HG03565 (cell line): ENCODE results near the gene CHST10.
"Not testable (repeated sequence)": the region's sequence is repeated elsewhere in the genome, so short reads cannot be mapped to it uniquely, and the experiment has no call there.

Source experiments
- ATAC-seq: cut with Tn5 transposase; IDR thresholded peaks from one replicate; pipeline ENCODE4 v1.9.1; 2021; ENCODE audit warnings: mild to moderate bottlenecking, moderate library complexity; ENCODE audit not compliant: unreplicated experiment

CHST10 gene, protein sequence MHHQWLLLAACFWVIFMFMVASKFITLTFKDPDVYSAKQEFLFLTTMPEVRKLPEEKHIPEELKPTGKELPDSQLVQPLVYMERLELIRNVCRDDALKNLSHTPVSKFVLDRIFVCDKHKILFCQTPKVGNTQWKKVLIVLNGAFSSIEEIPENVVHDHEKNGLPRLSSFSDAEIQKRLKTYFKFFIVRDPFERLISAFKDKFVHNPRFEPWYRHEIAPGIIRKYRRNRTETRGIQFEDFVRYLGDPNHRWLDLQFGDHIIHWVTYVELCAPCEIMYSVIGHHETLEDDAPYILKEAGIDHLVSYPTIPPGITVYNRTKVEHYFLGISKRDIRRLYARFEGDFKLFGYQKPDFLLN

DNA sequence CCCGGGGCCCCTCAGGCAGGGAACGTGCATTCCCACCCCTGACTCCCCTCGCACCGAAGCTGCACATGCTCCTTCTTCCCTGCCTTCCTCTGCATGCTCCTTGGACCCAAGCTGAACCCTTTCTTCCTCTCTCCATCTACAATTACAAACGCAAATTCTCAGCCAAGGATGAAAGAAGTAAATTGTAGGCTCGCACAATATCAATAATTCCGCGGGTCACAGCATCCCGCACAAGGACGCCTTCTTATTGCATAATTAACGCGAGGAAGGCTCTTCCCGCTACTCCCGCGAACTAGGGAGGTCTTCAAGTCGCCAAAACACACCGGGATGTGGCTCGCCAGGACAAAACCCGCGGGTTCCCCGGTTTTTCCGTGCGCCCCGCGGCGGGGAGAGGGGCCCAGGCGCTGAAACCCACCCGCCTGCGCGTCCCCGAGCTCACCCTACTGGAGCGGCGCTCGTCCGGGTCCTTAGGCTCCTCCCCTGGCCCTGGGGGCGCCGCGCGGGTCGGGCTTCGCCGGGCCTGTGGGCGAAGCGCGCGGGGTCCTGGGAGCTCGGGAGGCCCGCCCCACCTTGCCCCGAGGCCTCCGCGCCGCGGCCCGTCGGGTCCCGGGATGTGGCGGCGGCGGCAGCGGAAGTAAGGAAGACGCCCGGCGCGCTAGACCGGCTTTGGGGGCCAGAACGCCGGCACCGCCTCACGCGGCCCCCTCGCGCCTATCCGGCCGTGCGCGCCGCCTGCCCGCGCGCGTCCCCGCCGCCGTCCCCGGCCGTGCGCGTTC is at the start of gene CHST10:
Gene CHST10, minus strand, starts transcription at position 734 of the 776 bp plus-strand sequence. CDS start 10,993 bp downstream, outside the sequence.
- peak; percentile 66 for ATAC-seq

DNA sequence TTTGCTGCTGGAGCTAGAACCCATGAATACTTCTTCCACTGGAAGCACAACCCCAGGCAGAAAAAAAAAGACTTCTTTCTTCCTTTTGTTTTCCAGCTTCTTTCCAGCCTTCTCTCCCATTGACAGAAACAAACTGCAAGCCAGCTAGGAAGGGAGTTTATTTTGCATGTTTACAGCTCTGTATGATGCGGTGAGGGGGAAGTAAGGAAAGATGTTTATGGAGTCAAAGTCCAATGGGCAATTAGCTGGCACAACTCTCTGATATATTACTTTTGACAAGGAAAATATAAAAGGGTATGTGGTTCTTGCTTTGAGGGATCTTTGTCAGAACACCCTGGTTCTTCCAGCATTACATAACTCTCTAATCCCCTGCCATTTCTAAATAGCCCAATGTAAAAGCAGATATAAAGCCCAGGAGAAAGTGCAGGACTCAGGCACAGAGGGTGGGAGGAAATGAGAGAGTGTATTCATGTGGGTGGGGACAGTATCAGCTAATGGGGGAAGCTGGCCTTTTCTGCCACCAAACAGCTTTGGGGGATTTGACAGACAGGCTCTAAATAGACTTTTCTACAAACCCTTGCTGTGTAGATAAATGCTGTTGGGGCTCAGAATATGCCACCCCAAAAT is 43.5 kb upstream of the CHST10 start:
- no peak for ATAC-seq

DNA sequence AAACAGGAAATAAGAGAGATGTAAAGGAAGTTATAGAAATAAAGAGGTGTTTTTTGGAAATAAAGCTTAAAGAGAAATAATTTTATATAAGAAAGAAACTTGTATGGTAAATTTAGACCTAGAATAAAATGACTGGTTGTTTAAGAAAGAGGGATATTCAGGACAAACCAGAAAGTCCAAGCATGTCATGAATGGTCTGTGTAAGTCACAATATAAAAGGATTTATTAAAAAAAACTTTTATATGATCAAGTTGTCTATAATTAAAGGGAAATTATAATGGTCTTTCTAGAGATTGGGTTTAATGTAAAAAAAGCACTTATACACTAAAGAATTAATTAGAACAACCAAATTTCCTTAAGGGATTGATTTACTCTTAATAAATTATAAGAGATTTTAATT is 38.9 kb upstream of the CHST10 start:
- ATAC-seq: not testable (repeated sequence)

DNA sequence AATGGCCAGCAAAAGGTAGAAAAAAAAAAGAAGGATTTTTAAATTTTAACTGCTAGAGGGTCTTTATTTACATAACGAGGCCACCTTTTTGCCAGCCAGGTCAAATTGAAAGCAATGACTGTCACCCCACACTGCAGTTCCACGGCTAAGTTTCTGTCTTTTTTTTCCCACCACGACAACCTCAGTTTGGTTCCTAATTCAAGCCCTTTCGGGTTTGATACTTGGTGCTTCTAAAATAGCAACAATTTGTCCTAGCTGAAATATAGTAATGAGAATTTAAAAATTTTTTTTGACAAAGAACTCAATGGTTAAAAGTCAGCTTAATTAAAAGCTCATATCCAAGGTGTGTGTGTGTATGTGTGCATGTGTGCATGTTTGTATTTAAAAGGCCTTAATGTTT is 36.4 kb upstream of the CHST10 start:
- ATAC-seq: peak; percentile 61

DNA sequence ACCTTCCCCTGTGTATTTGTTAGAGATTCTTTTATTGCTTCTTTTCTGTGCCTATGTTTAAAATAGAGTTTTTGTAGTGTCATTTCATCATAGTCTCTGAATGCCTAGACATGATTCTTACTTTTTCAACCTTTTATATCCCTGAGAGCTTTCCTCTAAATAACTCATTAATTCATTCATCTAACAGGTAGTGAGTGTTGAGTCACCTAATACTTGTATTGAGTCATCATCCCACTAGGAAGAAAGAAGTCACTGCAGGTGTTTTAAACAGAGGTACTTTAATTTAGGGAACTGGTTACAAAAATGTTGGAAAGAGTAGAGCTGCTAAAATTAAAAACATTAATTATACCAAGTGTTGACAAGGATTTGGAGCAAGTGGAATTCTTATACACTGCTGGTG is 34.3 kb upstream of the CHST10 start:
- no peak for ATAC-seq

DNA sequence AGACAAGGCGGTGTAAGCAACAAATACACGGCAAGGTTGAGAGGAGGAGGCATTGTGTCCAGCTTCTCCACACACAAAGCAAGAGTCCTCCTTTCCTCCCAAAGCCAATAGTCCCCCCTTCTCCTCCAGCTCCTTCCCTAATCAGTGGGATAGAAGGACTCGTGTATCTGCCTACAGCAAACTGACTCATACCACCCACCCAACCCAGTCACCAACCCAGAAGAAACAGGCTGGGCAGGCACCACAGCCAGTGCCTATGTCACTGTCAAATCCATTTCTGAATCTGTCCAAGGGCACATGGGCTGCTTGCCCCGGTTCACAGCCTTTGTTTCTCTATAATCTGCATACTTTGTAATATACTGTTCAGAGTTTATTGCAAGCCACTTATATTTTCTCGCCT is 33.6 kb upstream of the CHST10 start:
- no peak for ATAC-seq

DNA sequence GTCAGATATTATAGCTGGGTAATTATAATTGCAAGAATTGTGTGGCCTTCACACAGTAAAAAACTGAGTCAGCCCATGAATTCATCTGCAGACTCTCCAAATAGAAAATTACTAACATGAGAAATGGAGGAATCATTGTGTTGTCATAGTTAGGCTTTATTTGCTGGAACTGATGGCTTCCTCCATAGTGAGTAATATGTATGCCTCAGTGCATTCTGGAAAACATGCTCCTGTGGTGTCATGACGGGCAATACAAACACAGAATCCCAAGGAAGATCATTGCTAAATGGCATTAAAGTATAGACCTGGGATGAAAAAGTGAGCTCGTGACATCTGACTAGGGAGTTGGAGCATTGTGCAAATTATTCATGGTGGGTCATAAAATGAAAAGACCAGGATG is 29.2 kb upstream of the CHST10 start:
- ATAC-seq: no peak

DNA sequence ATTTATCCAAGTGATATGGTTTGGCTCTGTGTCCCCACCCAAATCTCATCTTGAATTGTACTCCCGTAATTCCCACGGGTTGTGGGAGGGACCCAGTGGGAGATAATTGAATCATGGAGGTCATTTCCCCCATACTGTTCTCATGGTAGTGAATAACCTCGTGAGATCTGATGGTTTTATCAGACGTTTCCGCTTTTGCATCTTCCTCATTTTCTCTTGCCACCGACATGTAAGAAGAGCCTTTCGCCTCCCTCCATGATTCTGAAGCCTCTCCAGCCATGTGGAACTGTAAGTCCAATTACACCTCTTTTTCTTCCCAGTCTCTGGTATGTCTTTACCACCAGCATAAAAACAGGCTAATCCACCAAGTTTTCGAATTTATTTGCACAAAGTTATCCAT is 20.3 kb upstream of the CHST10 start:
- no peak for ATAC-seq

DNA sequence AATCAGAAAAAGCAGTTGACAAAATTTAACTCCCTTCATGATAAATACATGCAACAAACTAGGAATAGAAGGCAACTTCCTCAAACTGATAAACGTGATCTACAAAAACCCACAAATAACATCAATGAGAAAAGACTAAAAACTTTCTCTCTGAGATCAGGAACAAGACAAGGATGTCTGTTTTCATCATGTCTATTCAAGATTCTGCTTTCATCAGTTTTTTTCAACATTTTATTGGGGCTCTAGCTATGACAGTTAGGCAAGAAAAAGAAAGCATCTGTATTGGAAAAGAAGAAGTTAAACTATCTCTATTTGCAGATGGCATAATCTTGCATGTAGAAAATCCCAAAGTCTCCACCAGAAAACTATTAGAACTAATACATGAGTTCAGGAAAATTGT is 12.3 kb upstream of the CHST10 start:
- ATAC-seq: no peak

DNA sequence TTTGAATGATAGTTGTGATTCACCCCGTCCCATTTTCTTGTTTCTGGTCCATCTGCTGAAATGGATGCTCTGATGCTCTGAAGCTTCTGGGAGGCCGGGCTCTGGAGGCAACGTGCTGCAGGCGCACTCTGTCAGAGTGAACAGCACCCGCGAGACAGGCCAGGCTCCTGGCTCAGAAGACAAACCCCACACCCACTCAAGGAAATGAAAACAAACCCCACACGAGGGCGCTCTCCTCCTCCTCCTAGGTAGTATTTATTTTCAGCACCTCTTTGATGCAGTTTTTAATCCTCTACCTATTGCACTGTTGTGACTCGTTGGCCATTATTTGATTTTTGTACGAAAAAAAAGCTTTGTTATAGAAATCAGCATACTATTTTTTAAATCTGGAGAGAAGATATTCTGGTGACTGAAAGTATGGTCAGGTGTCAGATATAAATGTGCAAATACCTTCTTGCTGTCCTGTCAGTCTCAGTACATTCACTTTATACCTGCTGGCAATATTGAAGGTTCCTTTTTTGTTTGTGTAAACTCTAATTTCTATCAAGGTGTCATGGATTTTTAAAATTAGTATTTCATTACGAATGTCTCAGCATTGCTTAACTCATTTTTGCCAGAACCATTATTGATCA is 10.3 kb upstream of the CHST10 start:
- no peak for ATAC-seq

DNA sequence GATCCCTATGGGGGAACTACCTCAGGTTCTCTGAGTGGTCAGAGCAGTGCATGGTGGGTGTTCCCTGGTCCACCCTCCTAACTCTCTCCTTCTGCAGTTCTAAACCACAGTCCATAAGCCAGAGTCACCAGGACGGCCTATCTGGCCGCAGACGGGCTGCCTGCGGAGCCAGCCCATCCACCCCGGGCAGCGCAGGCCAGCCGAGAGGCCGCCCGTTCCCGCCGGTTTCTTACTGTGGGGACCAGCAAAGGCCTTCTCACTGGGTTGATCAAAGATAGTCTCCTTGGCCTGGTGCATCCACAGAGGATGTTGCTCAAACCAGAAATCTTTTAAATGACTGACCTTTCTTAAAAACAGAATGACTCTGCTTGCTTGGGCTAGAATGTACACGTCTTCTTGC is 9.6 kb upstream of the CHST10 start:
- ATAC-seq: no peak

DNA sequence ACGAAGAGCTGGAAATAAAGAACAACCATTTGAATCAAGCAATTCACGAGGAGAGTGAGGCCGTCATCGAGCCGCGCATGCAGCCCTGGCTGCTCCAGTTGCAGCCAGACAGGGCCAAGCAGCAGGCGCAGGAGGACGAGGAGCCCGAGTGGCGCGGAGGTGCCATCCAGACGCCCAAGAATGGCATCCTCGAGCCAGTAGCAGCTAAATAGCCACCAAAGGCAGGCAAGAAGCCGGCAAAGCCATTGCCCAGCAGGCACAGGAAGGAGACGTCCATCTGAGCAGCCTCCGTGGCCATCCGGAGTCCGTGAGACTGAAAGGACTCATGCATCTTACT is 8.9 kb upstream of the CHST10 start:
- ATAC-seq: no peak

DNA sequence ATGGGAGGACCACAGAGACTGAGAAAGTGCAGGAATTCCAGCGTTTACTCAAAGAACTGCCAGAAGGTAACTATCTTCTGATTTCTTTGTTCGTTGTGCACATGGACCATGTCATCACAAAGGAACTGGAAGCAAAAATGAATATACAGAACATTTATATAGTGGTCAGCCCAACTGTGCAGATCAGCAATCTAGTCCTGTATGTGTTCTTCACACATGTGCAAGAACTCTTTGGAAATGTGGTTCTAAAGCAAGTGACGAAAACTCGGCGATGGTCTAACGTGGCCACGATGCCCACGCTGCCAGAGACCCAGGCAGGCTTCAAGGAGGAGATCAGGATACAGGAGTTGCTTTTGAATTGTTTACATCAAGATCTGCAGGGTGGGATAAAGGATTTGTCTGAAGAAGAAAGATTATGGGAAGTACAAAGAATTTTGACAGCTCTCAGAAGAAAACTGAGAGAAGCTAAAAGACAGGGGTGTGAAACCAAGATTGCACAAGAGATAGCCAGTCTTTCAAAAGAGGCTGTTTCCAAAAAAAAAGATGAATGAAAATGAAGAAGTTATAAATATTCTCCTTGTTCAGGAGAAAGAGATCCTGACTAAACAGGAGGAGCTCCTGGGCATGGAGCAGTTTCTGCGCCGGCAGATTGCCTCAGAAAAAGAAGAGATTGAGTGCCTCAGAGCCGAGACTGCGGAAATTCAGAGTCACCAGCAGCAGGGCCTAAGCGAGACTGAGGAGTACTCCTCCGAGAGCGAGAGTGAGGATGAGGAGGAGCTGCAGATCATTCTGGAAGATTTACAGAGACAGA is 8.3 kb upstream of the CHST10 start:
- ATAC-seq: no peak

DNA sequence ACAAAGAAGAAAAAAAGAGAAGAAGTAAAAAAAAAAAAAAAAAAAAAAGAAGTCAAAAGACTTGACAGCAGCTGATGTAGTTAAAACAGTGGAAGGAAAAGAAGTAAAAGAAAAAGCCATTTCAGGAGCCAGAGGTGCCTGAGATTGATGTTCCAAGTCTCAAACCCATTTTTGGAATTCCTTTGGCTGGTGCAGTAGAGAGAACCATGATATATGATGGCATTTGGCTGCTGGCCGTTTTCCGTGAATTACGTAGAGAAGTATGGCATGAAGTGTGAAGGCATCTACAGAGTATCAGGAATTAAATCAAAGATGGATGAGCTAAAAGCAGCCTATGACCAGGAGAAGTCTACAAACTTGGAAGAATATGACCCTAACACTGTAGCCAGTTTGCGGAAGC is 7.6 kb upstream of the CHST10 start:
- no peak for ATAC-seq

DNA sequence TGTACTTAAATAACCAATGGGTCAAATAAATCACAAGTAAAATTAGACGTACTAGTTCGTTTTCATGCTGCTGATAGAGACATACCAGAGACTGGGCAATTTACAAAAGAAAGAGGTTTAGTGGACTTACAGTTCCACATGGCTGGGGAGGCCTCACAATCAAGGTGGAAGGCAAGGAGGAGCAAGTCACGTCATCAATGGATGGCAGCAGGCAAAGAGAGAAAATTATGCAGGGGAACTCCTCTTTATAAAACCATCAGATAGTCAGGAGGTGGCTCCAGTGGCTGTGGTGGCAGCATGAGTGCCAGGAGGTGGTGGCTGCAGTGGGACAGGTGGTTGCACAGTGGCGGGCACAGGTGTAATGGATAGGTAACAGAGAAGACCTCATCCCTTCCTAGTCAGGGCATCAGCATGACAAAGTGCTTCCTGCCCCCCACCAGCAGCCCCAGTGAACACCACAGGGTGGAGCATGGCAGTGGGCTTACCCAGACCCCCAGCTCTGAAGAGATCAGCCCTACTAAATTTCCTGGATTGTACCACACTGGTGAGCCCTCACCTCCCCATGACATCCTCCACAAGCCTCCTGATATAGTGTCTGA is 6.9 kb upstream of the CHST10 start:
- no peak for ATAC-seq

DNA sequence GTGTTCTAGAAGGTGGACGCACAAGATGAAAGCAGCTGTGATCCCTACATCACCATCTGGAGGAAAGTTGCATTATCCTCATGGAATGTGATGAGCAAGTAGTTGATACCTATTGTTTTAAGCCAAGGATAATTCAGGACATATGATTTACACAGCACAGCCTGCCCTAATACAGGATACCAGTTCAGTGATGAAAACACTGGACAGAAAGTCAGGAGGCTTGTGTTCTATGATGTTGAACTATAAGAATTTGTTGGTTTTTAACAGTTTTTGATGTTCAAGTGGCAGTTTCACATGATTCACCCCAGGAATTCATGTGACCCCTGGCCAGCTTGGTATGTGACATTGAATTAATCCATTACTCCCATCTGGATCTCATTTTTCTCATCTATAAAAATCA is 6.2 kb upstream of the CHST10 start:
- ATAC-seq: no peak

DNA sequence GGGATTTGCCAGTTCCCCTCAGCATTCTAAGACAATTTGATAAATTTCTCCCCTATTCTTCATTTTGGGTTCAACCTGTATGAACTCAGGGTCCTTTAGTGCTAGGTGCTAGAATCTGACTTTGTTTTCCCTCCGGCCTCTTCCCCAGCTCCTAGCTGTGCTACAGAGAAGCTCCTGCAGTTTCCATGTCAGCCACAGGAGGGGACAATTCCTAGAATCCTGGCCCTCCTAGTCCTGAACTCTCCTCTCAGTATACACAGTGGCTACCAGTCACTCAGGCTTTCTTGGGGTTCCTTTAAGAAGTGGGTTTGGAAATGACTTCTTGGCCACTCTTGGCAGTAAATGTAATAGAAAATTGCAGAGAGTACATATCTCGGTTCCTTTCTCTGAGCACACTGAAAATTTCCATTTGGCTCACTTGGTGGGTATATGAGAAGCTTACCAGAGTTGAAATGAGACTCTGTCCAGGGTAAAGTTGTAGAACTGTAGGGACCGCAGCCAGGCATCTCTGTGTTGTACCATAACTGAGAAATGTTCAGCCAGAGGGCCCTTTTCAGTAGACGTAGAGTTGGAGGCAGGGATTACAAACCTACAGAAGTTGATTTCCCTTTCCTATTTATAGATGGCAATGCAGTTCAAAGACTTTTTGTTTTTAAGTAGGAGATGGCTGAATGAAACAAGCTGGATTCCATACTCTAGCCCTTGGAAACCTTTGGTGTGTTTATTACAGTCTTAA is 5.0 kb upstream of the CHST10 start:
- no peak for ATAC-seq

DNA sequence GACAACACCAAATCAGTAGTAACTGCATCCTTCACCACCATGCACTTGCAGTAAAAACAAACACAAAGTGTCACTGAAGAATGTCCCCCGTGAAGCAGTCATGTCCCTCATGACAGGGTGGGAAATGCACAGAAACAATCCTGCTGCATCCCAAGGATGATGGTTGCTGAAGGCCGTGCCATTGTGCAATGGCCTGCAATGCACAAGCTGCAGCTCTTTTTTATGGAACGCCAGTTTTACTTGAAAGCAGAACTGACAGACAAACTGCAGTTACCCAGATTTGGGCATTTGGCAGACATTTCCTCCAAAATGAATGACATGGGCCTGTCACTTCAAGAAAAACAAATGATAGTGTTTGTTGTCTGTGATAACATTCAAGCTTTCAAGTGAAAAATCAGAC is 2.4 kb upstream of the CHST10 start:
- ATAC-seq: no peak

DNA sequence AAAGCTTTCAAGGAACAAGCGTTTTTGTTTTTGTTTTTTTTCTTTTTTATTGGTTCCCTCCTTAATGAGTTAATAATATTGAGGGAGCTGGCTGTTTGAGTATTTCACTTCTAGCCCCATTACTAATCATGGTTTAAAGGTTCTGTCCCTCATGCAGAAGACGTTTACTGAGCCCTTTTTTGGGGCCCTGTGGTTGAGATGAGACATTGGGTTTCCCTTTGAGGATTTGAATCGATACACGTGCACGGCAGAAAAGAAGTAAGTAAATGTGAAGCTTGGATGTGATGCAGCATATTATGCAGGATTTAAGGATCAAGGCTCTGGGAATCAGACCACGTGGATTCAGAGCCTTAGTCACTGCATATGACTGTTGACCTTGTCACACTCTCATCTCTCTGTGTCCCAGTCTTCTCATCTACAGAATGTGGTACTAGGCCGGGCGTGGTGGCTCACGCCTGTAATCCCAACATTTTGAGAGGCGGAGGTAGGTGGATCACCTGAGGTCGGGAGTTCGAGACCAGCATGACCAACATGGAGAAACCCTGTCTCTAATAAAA is 1.0 kb upstream of the CHST10 start:
- no peak for ATAC-seq
